Panc1 (cell line): ENCODE results near the gene PROK1.

Source experiments
- CTCF ChIP-seq: fragments of 450-650 bp; IDR thresholded peaks from 2 replicates; pipeline ENCODE4 v1.5.1; 2017; ENCODE audit warnings: mild to moderate bottlenecking
- POLR2AphosphoS5 ChIP-seq: IDR thresholded peaks from 2 replicates; pipeline ENCODE4 v1.6.1; 2012; ENCODE audit warnings: mild to moderate bottlenecking, low read depth, low read length, moderate library complexity

GRCh38 chr1:110457206-110457605 is 6.3 kb downstream of the PROK1 start:
- TF ChIP-seq CTCF (no peak), POLR2AphosphoS5 (no peak)
